Activated CD4-positive, alpha-beta memory T cell treated with anti-CD3 and anti-CD28 coated beads, Interleukin-2, amount 10 ng/mL, durations not matched to agents 7 days and 5 days (primary cell): ENCODE results near the gene COPS3. TPM values are rescaled to one million over a fixed set of nuclear protein-coding genes. Genes with fewer than 3 reads are reported as not detected.
"Not testable (repeated sequence)": the region's sequence is repeated elsewhere in the genome, so short reads cannot be mapped to it uniquely, and the experiment has no call there.

Source experiments
- CTCF ChIA-PET: fragments of 350-600 bp; sonication (Branson Sonifier 250); formaldehyde crosslinking; loops from one replicate; lab custom pipeline; 2021; ENCODE audit warnings: antibody characterized with exemption, inconsistent platforms; lab: Charles Lee
- POLR2A ChIA-PET: fragments of 350-600 bp; sonication (Branson Sonifier 250); formaldehyde crosslinking; loops from one replicate; lab custom pipeline; 2021; ENCODE audit warnings: antibody characterized with exemption; lab: Charles Lee
- DNase-seq: peaks from one replicate; pipeline ENCODE4 v3.0.0-alpha.2; 2020
- H3K27ac Mint-ChIP-seq: one replicate; pipeline ENCODE4 v1.8.0; 2021; ENCODE audit warnings: mild to moderate bottlenecking, mixed read lengths
- H3K27me3 Mint-ChIP-seq: one replicate; pipeline ENCODE4 v1.8.0; 2021; ENCODE audit warnings: mixed read lengths
- H3K36me3 Mint-ChIP-seq: one replicate; pipeline ENCODE4 v1.8.0; 2021; ENCODE audit warnings: low read depth, mixed read lengths
- H3K4me1 Mint-ChIP-seq: one replicate; pipeline ENCODE4 v1.8.0; 2021; ENCODE audit warnings: mixed read lengths
- H3K4me3 Mint-ChIP-seq: one replicate; pipeline ENCODE4 v1.8.0; 2021; ENCODE audit warnings: mild to moderate bottlenecking, mixed read lengths
- H3K9me3 Mint-ChIP-seq: one replicate; pipeline ENCODE4 v1.8.0; 2021; ENCODE audit warnings: mixed read lengths
- total RNA-seq, 2 experiments: library from RNA; stranded (reverse); gene quantifications; one replicate each; pipeline ENCODE4 v1.2.3, GENCODE V29; 2021

COPS3 gene
- total RNA-seq, 2 experiments from 2014 or later: 99.9 to 109 TPM

DNA sequence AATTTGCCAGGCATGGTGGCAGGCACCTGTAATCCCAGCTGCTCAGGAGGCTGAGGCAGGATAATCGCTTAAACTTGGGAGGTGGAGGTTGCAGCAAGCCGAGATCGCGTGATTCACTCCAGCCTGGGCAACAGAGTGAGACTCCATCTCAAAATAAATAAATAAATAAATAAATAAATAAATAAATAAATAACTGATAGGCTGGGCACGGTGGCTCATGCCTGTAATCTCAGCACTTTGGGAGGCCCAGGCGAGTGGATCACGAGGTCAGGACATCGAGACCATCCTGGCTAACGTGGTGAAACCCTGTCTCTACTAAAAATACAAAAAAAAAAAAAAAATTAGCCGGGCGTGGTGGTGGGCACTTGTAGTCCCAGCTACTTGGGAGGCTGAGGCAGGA lies 25.4 kb downstream of the COPS3 start:
- ChIA-PET POLR2A (interaction anchor here (0.6 kb wide), 1 partner anchor 486 kb away, joined by 3 read pairs; no protein-coding TSS in a partner anchor), CTCF (interaction anchor here (0.5 to 1.3 kb wide), 2 partner anchors 114 to 400 kb away, joined by 3 to 4 read pairs; no protein-coding TSS in a partner anchor)
- not testable (repeated sequence) for H3K27me3 Mint-ChIP-seq, H3K9me3 Mint-ChIP-seq, DNase-seq, H3K4me3 Mint-ChIP-seq, H3K27ac Mint-ChIP-seq, H3K4me1 Mint-ChIP-seq
- peaks cover 66% of the 10 kb centered on the region for H3K36me3 Mint-ChIP-seq

DNA sequence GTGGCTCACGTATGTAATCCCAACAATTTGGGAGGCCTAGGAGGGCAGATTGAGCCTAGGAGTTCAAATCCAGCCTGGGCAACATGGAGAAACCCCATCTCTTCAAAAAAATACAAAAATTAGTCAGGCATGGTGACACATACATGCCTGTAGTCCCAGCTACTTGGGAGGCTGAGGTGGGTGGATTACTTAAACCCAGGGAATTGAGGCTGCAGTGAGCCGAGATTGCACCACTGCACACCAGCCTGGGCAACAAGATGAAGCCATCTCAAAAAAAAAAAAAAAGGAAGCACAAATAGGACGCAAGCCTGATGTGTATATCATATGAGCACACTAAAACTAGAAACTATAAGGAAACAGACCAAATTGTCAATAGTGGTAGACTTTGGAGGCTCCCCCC lies 27.0 kb downstream of the COPS3 start:
- no peaks in the 10 kb centered on the region for H3K9me3 Mint-ChIP-seq
- CTCF ChIA-PET: no interaction called here
- no peak overlapping the region for H3K4me3 Mint-ChIP-seq

GRCh38 chr17:17253406-17253805 lies 27.6 kb downstream of the COPS3 start:
- ChIA-PET POLR2A (interaction anchor here (1.2 to 1.8 kb wide), 2 partner anchors 18 to 27 kb away, joined by 4 to 10 read pairs; partner anchors contain the start of gene COPS3), CTCF (interaction anchor here (1.0 kb wide), 1 partner anchor 98 kb away, joined by 3 read pairs; no protein-coding TSS in a partner anchor)
- H3K9me3 Mint-ChIP-seq: no peaks in the 10 kb centered on the region
- H3K27me3 Mint-ChIP-seq: no peaks in the 10 kb centered on the region
- no peak for DNase-seq
- H3K36me3 Mint-ChIP-seq: peaks cover 60% of the 10 kb centered on the region
- peak overlapping the region; percentile 57 for H3K27ac Mint-ChIP-seq
- peaks cover 7% of the 10 kb centered on the region for H3K4me1 Mint-ChIP-seq
- no peak overlapping the region for H3K4me3 Mint-ChIP-seq

More for the DNA sequence above, 27.0 kb downstream of the COPS3 start:
- no peak for DNase-seq
- POLR2A ChIA-PET: interaction anchor here (1.2 kb wide), 1 partner anchor 18 kb away, joined by 4 read pairs; no protein-coding TSS in a partner anchor
- H3K4me1 Mint-ChIP-seq: peaks cover 7% of the 10 kb centered on the region
- H3K27me3 Mint-ChIP-seq: no peaks in the 10 kb centered on the region
- H3K27ac Mint-ChIP-seq: no peak overlapping the region
- H3K36me3 Mint-ChIP-seq: peaks cover 61% of the 10 kb centered on the region

- Mint-ChIP-seq H3K36me3 (peaks cover 59% of the 10 kb centered on the region), H3K4me3 (no peak overlapping the region), H3K4me1 (peaks cover 7% of the 10 kb centered on the region), H3K27me3 (no peaks in the 10 kb centered on the region), H3K9me3 (no peaks in the 10 kb centered on the region), H3K27ac (no peak overlapping the region)
- DNase-seq: no peak
- CTCF ChIA-PET: interaction anchor here (1.1 kb wide), 1 partner anchor 17 kb away, joined by 4 read pairs; no protein-coding TSS in a partner anchor
- POLR2A ChIA-PET: interaction anchor here (0.6 to 1.8 kb wide), 2 partner anchors 25 to 28 kb away, joined by 3 to 10 read pairs; partner anchors contain the start of gene COPS3
These were observed 28.8 kb downstream of the COPS3 start for GRCh38 chr17:17252149-17252661.

DNA sequence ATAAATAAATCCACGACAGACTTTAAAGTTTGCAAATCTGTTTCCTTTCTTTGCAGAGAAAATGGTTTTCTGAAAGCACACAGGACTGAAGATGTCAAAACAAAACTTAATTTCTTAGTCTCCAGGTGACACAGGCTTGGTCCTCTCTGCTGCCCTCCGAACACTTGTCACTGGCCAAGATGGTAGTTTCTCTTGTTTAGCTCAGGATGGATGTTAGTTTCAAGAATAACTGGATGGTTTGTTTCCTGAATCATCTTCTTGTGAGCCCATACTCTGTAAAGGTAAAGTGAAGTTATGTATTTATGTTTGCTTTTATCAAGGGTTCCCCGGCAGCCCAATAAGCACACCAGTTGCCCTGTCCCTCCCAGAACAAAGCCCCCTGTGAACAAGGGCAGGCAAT lies 34.2 kb downstream of the COPS3 start:
- POLR2A ChIA-PET: interaction anchor here (1.8 kb wide), 1 partner anchor 34 kb away, joined by 7 read pairs; the partner anchor contains the start of gene COPS3
- no peak overlapping the region for H3K4me3 Mint-ChIP-seq
- H3K36me3 Mint-ChIP-seq: peaks cover 37% of the 10 kb centered on the region
- no peak for DNase-seq
- H3K27me3 Mint-ChIP-seq: no peaks in the 10 kb centered on the region
- no peaks in the 10 kb centered on the region for H3K4me1 Mint-ChIP-seq
- no peaks in the 10 kb centered on the region for H3K9me3 Mint-ChIP-seq
- H3K27ac Mint-ChIP-seq: no peak overlapping the region
- CTCF ChIA-PET: no interaction called here

GRCh38 chr17:17243163-17243562 lies 37.9 kb downstream of the COPS3 start:
- peaks cover 22% of the 10 kb centered on the region for H3K36me3 Mint-ChIP-seq
- POLR2A ChIA-PET: no interaction called here

GRCh38 chr17:17242246-17242645 lies 38.8 kb downstream of the COPS3 start:
- ChIA-PET CTCF (no interaction called here), POLR2A (no interaction called here)
- no peak overlapping the region for H3K4me3 Mint-ChIP-seq
- H3K36me3 Mint-ChIP-seq: peaks cover 15% of the 10 kb centered on the region
- no peak for DNase-seq
- H3K9me3 Mint-ChIP-seq: no peaks in the 10 kb centered on the region
- no peaks in the 10 kb centered on the region for H3K27me3 Mint-ChIP-seq
- H3K4me1 Mint-ChIP-seq: peaks cover 21% of the 10 kb centered on the region
- H3K27ac Mint-ChIP-seq: no peak overlapping the region

More at GRCh38 chr17:17243163-17243562, 37.9 kb downstream of the COPS3 start:
- no peaks in the 10 kb centered on the region for H3K9me3 Mint-ChIP-seq
- no peak for DNase-seq
- no peak overlapping the region for H3K27ac Mint-ChIP-seq
- CTCF ChIA-PET: no interaction called here
- no peak overlapping the region for H3K4me3 Mint-ChIP-seq
- H3K27me3 Mint-ChIP-seq: no peaks in the 10 kb centered on the region
- peaks cover 16% of the 10 kb centered on the region for H3K4me1 Mint-ChIP-seq

DNA sequence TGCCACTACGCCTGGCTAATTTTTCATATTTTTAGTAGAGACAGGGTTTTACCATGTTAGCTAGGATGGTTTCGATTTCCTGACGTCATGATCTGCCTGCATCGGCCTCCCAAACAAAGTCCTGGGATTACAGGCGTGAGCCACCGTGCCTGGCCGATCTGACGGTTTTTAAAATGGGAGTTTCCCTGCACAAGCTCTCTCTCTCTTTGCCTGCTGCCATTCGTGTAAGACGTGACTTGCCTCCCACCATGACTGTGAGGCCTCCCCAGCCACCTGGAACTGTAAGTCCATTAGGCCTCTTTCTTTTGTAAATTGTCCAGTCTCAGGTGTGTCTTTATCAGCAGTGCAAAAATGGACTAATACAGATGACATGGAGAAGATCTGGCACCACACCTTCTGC lies 39.4 kb downstream of the COPS3 start:
- H3K27ac Mint-ChIP-seq: no peak overlapping the region
- DNase-seq: no peak
- no peak overlapping the region for H3K4me3 Mint-ChIP-seq
- peaks cover 21% of the 10 kb centered on the region for H3K4me1 Mint-ChIP-seq
- H3K9me3 Mint-ChIP-seq: no peaks in the 10 kb centered on the region
- peaks cover 12% of the 10 kb centered on the region for H3K36me3 Mint-ChIP-seq
- H3K27me3 Mint-ChIP-seq: no peaks in the 10 kb centered on the region
- CTCF ChIA-PET: no interaction called here
- POLR2A ChIA-PET: no interaction called here

- Mint-ChIP-seq H3K27ac (no peak overlapping the region), H3K4me1 (peaks cover 37% of the 10 kb centered on the region), H3K36me3 (peaks cover 10% of the 10 kb centered on the region), H3K9me3 (no peaks in the 10 kb centered on the region), H3K27me3 (no peaks in the 10 kb centered on the region), H3K4me3 (no peak overlapping the region)
- no peak for DNase-seq
- POLR2A ChIA-PET: no interaction called here
- CTCF ChIA-PET: interaction anchor here (1.3 kb wide), 1 partner anchor 30 kb away, joined by 4 read pairs; no protein-coding TSS in a partner anchor
These were observed 41.2 kb downstream of the COPS3 start for GRCh38 chr17:17239832-17240231.

DNA sequence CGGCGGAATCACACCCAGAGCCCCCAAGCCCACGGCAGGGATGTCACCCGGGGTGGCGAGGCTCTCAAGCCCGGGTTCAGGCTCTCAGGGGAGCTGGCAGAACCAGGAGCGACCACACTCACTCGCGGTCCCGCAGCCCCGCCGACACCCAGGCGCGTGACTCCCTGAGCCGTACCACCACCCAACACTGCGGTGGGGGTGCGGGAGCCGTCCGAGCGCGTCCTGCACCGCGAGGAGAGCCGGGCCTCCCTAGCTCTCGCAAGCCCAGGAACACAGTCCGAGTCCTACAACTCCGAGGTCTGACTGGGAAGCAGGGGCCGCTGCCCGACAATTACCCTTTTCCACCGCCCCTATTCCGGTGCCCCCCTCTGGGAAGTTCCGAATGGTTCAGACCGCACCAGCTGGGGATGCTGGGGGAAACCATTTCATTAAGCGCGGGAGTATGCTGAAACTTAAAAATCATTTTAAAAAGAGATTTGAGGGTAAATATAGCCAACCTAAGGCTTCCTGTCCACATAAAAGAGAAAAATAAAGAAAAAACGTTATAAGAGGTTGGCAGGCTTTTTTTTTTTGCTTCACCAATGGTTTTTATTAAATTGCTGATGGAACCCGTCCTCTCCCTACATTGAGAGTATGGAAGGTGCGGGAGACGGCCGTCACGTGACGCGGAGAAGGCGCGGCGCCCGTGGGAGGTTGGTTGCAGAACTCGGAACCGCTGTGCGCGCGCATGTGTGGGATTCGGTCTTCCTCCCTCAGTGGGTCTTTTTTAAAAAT lies 43.8 kb downstream of the COPS3 start, which contains the start of gene FLCN:
FLCN (minus strand) TSS at position 143 of the 774 bp plus-strand sequence. CDS start 9,031 bp downstream, outside the sequence.
- Mint-ChIP-seq H3K36me3 (peaks cover 11% of the 10 kb centered on the region), H3K27me3 (no peaks in the 10 kb centered on the region), H3K27ac (peak within 1 kb of the TSS; percentile 91), H3K4me3 (peak within 1 kb of the TSS; percentile 96), H3K9me3 (no peaks in the 10 kb centered on the region), H3K4me1 (peaks cover 37% of the 10 kb centered on the region)
- peak; percentile 89 for DNase-seq
- CTCF ChIA-PET: interaction anchor here (0.8 to 1.4 kb wide), 5 partner anchors 9 to 118 kb away, joined by 3 read pairs; no protein-coding TSS in a partner anchor
- POLR2A ChIA-PET: interaction anchor here (0.6 to 4.3 kb wide), 22 partner anchors 10 to 249 kb away, joined by 3 to 26 read pairs (median 4); partner anchors contain the start of gene COPS3

GRCh38 chr17:17236295-17237025 lies 44.6 kb downstream of the COPS3 start:
- H3K4me3 Mint-ChIP-seq: peak overlapping the region; percentile 96
- no peaks in the 10 kb centered on the region for H3K9me3 Mint-ChIP-seq
- ChIA-PET CTCF (interaction anchor here (0.8 to 2.1 kb wide), 6 partner anchors 9 to 117 kb away, joined by 3 to 9 read pairs (median 3); no protein-coding TSS in a partner anchor), POLR2A (interaction anchor here (0.6 to 4.3 kb wide), 24 partner anchors 10 to 248 kb away, joined by 3 to 26 read pairs (median 4); partner anchors contain the start of genes COPS3 and PLD6)
- H3K27ac Mint-ChIP-seq: peak overlapping the region; percentile 91
- no peaks in the 10 kb centered on the region for H3K27me3 Mint-ChIP-seq
- no peak for DNase-seq
- peaks cover 17% of the 10 kb centered on the region for H3K36me3 Mint-ChIP-seq
- H3K4me1 Mint-ChIP-seq: peaks cover 37% of the 10 kb centered on the region
